ENCODE results near the gene TMEM94. TPM values are rescaled to one million over a fixed set of nuclear protein-coding genes. Genes with fewer than 3 reads are reported as not detected.
A peak's percentile ranks its signal among the peaks of the same experiment; 100 is the strongest.

TMEM94 gene
- total RNA-seq, 1 experiment from 2014 or later = 63.4 TPM

- Mint-ChIP-seq H3K4me3 (ENCODE audit: low read depth, unreplicated experiment) (no peak overlapping the region), H3K27ac (ENCODE audit: unreplicated experiment) (no peak overlapping the region), H3K9me3 (ENCODE audit: low read depth, unreplicated experiment) (no peaks in the 10 kb centered on the region), H3K36me3 (ENCODE audit: insufficient read depth, unreplicated experiment) (peaks cover 71% of the 10 kb centered on the region), H3K4me1 (ENCODE audit: low read depth, unreplicated experiment) (peaks cover 40% of the 10 kb centered on the region), H3K27me3 (ENCODE audit: unreplicated experiment) (no peaks in the 10 kb centered on the region)
- no peak for DNase-seq
- CTCF ChIA-PET = interaction anchor here (0.7 kb wide), 1 partner anchor 12 kb away, joined by 6 read pairs; the partner anchor contains the start of gene LLGL2
- intact Hi-C loops (cut with micrococcal nuclease; ENCODE audit: unreplicated experiment) = no loop called here
- BruUV-seq (replicated peaks) = no TSS peak
- TF ChIP-seq CTCF (IDR thresholded peaks at IDR 0.05; ENCODE audit: unreplicated experiment) = no peak
These were observed 56.6 kb downstream of the TMEM94 start for GRCh38 chr17:75512926-75513640.

GRCh38 chr17:75513641-75514000, 57.2 kb downstream of the TMEM94 start:
- no peak for TF ChIP-seq CTCF (IDR thresholded peaks at IDR 0.05; ENCODE audit: unreplicated experiment)
- Mint-ChIP-seq H3K4me3 (ENCODE audit: low read depth, unreplicated experiment) (peak overlapping the region; percentile 77), H3K27ac (ENCODE audit: unreplicated experiment) (no peak overlapping the region), H3K27me3 (ENCODE audit: unreplicated experiment) (no peaks in the 10 kb centered on the region), H3K9me3 (ENCODE audit: low read depth, unreplicated experiment) (no peaks in the 10 kb centered on the region), H3K36me3 (ENCODE audit: insufficient read depth, unreplicated experiment) (peaks cover 75% of the 10 kb centered on the region), H3K4me1 (ENCODE audit: low read depth, unreplicated experiment) (peaks cover 44% of the 10 kb centered on the region)
- no peak for DNase-seq
- intact Hi-C loops (cut with micrococcal nuclease; ENCODE audit: unreplicated experiment) = no loop called here
- BruUV-seq (replicated peaks) = no TSS peak
- CTCF ChIA-PET = interaction anchor here (0.6 to 0.7 kb wide), 2 partner anchors 12 to 32 kb away, joined by 6 read pairs; partner anchors contain the start of gene LLGL2

GRCh38 chr17:75514299-75514918, 58.0 kb downstream of the TMEM94 start:
- no peak for TF ChIP-seq CTCF (IDR thresholded peaks at IDR 0.05; ENCODE audit: unreplicated experiment)
- H3K4me3 Mint-ChIP-seq (ENCODE audit: low read depth, unreplicated experiment) = peak overlapping the region; percentile 77
- H3K27ac Mint-ChIP-seq (ENCODE audit: unreplicated experiment) = no peak overlapping the region
- H3K36me3 Mint-ChIP-seq (ENCODE audit: insufficient read depth, unreplicated experiment) = peaks cover 71% of the 10 kb centered on the region
- CTCF ChIA-PET = interaction anchor here (0.6 to 0.9 kb wide), 2 partner anchors 11 to 33 kb away, joined by 4 to 6 read pairs; partner anchors contain the start of gene LLGL2
- H3K4me1 Mint-ChIP-seq (ENCODE audit: low read depth, unreplicated experiment) = peaks cover 42% of the 10 kb centered on the region
- no TSS peak for BruUV-seq (replicated peaks)
- DNase-seq = peak; percentile 52
- H3K27me3 Mint-ChIP-seq (ENCODE audit: unreplicated experiment) = no peaks in the 10 kb centered on the region
- H3K9me3 Mint-ChIP-seq (ENCODE audit: low read depth, unreplicated experiment) = no peaks in the 10 kb centered on the region
- intact Hi-C loops (cut with micrococcal nuclease; ENCODE audit: unreplicated experiment) = no loop called here

GRCh38 chr17:75514919-75515495, 58.6 kb downstream of the TMEM94 start:
- Mint-ChIP-seq H3K4me1 (ENCODE audit: low read depth, unreplicated experiment) (peaks cover 38% of the 10 kb centered on the region), H3K27me3 (ENCODE audit: unreplicated experiment) (no peaks in the 10 kb centered on the region), H3K36me3 (ENCODE audit: insufficient read depth, unreplicated experiment) (peaks cover 69% of the 10 kb centered on the region), H3K9me3 (ENCODE audit: low read depth, unreplicated experiment) (no peaks in the 10 kb centered on the region), H3K27ac (ENCODE audit: unreplicated experiment) (no peak overlapping the region), H3K4me3 (ENCODE audit: low read depth, unreplicated experiment) (peak overlapping the region; percentile 77)
- CTCF ChIA-PET = interaction anchor here (0.9 kb wide), 1 partner anchor 10 kb away, joined by 4 read pairs; the partner anchor contains the start of gene LLGL2
- no TSS peak for BruUV-seq (replicated peaks)
- no peak for TF ChIP-seq CTCF (IDR thresholded peaks at IDR 0.05; ENCODE audit: unreplicated experiment)
- intact Hi-C loops (cut with micrococcal nuclease; ENCODE audit: unreplicated experiment) = loop anchor here (5.0 kb wide), 2 partner anchors 72 to 88 kb away; partner anchors contain the start of gene MYO15B
- no peak for DNase-seq
